Keratinocyte (primary cell): Measurements from ENCODE around the gene PDE12. TPM values are rescaled to one million over a fixed set of nuclear protein-coding genes. Genes with fewer than 3 reads are reported as not detected.

ENCODE experiments used
- DNase-seq: peaks from one replicate; pipeline ENCODE4 v3.0.0-alpha.2; 2011; ENCODE audit warnings: low read depth, missing footprints, low spot score
- FAIRE-seq: peaks from 2 replicates; lab custom pipeline; 2011; peaks lifted over from hg19 to GRCh38; lab: Jason Lieb, UNC
- H2AFZ ChIP-seq: 2 replicates; pipeline ENCODE4 v1.6.0; 2012; ENCODE audit warnings: low read length, control low read depth, inconsistent platforms; ENCODE audit not compliant: control insufficient read depth
- H3K27ac ChIP-seq: 2 replicates; pipeline ENCODE4 v1.5.1; 2011; ENCODE audit warnings: low read length; ENCODE audit not compliant: control insufficient read depth, insufficient read depth
- H3K27me3 ChIP-seq: 3 replicates; pipeline ENCODE4 v1.6.0; 2011; ENCODE audit warnings: low read length; ENCODE audit not compliant: control insufficient read depth, insufficient read depth; ENCODE audit errors: extremely low read depth
- H3K36me3 ChIP-seq, 2 experiments: 2 replicates in 1 of 2; 3 replicates in 1 of 2; pipeline ENCODE4 v1.5.1; 2011; ENCODE audit warnings: low read length in 2 of 2, mild to moderate bottlenecking in 1 of 2; ENCODE audit not compliant: control insufficient read depth in 2 of 2, insufficient read depth in 2 of 2; ENCODE audit errors: extremely low read depth in 1 of 2
- H3K4me1 ChIP-seq: 3 replicates; pipeline ENCODE4 v1.5.1; 2011; ENCODE audit warnings: low read length; ENCODE audit not compliant: control insufficient read depth, insufficient read depth; ENCODE audit errors: extremely low read depth
- H3K4me2 ChIP-seq: 3 replicates; pipeline ENCODE4 v1.6.0; 2011; ENCODE audit warnings: low read depth, low read length; ENCODE audit not compliant: control insufficient read depth, insufficient read depth; ENCODE audit errors: extremely low read depth
- H3K4me3 ChIP-seq, 3 experiments: fragments of 200-600 bp in 1 of 3; sonication (generic) in 1 of 3; 2 replicates in 2 of 3; 3 replicates in 1 of 3; pipeline ENCODE4 v1.5.1; 2011 to 2016; ENCODE audit warnings: low read length in 3 of 3, mild to moderate bottlenecking in 3 of 3, control low read depth in 2 of 3, inconsistent platforms in 1 of 3, low read depth in 1 of 3, mixed read lengths in 1 of 3, mixed run types in 1 of 3, moderate library complexity in 1 of 3; ENCODE audit not compliant: control insufficient read depth in 2 of 3, insufficient read depth in 2 of 3; ENCODE audit errors: extremely low read depth in 1 of 3
- H3K79me2 ChIP-seq: 2 replicates; pipeline ENCODE4 v1.6.0; 2012; ENCODE audit warnings: low read length; ENCODE audit not compliant: control insufficient read depth, insufficient read depth
- H3K9ac ChIP-seq: 3 replicates; pipeline ENCODE4 v1.6.0; 2011; ENCODE audit warnings: low read length; ENCODE audit not compliant: control insufficient read depth, insufficient read depth; ENCODE audit errors: extremely low read depth
- H3K9me1 ChIP-seq: 3 replicates; pipeline ENCODE4 v1.6.0; 2011; ENCODE audit warnings: low read length; ENCODE audit not compliant: control insufficient read depth, insufficient read depth; ENCODE audit errors: extremely low read depth
- H3K9me3 ChIP-seq: 2 replicates; pipeline ENCODE4 v1.5.1; 2012; ENCODE audit warnings: low read depth, low read length; ENCODE audit not compliant: control insufficient read depth
- H4K20me1 ChIP-seq: 3 replicates; pipeline ENCODE4 v1.6.0; 2011; ENCODE audit warnings: low read length; ENCODE audit not compliant: control insufficient read depth, insufficient read depth; ENCODE audit errors: extremely low read depth
- EZH2 ChIP-seq: IDR thresholded peaks from one replicate; pipeline ENCODE4 v1.6.1; 2012; ENCODE audit warnings: inconsistent platforms, mild to moderate bottlenecking, low read length, moderate library complexity
- dilution Hi-C: fragments of 300-500 bp; cut with MboI; formaldehyde crosslinking; loops from one replicate; pipeline ENCODE4 v1.7.0; 2020; ENCODE audit warnings: low sequenced_read_pairs; ENCODE audit not compliant: extremely low pct_ligation_motif_present
- polyA plus RNA-seq, 5 experiments: library from polyadenylated mRNA; depleted of rRNA in 3 of 5; stranded (reverse) in 3 of 5; stranded (forward) in 1 of 5; unstranded in 1 of 5; fragments of >200 nt; gene quantifications; 1 replicate in 1 of 5; 2 replicates in 3 of 5; 3 replicates in 1 of 5; pipeline versions ENCODE4 v1.2.1 to v1.2.3, GENCODE V29; 2011 to 2012; ENCODE audit warnings: missing spikeins in 2 of 5, low read depth in 1 of 5, low replicate concordance in 1 of 5
- small RNA-seq, 3 experiments: library from RNA; depleted of rRNA; stranded (forward); fragments of <200 nt; gene quantifications; one replicate each; pipeline ENCODE3, GENCODE V24; 2012; ENCODE audit warnings: low read depth in 3 of 3, low replicate concordance in 1 of 3; ENCODE audit not compliant: insufficient read length in 3 of 3
- TF ChIP-seq, protein P1 (sequence below), 3 experiments: IDR thresholded peaks in 1 of 3; conservative IDR thresholded peaks in 1 of 3; optimal IDR thresholded peaks in 1 of 3; 2 replicates in 2 of 3; 3 replicates in 1 of 3; pipeline versions ENCODE3 to v1.5.1; 2011; ENCODE audit warnings: low read length in 3 of 3, mild to moderate bottlenecking in 3 of 3, moderate library complexity in 2 of 3, control low read depth in 1 of 3, inconsistent platforms in 1 of 3; ENCODE audit not compliant: insufficient read depth in 2 of 3; ENCODE audit errors: extremely low read depth in 1 of 3

Gene PDE12
- polyA plus RNA-seq, 1 donor (not counting 4 experiments of a cell fraction or from before 2014, with no cell fraction given): 15.2 TPM

DNA sequence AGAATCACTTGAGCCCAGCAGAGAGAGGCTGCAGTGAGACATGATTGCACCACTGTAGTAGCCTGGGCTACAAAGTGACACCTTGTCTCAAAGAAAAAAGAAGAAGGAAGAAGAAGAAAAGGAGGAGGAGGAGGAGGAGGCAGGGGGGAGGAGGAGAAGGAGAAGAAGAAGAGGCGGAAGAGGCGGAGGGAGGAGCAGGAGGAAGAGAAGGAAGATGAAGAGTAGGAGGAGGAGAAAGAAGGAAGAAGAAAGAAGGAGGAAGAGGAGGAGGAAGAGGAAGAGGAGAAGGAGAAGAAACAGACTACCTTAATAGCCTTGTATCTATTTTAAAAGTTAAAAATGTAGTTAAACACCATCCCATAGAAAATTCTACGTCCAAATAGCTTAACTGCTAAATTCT lies 60.2 kb downstream of the PDE12 start:
- H3K27ac ChIP-seq: no peak overlapping the region
- no peak for DNase-seq
- no peak overlapping the region for H3K9ac ChIP-seq
- H4K20me1 ChIP-seq: no peaks in the 10 kb centered on the region
- H3K9me1 ChIP-seq: no peaks in the 10 kb centered on the region
- no peaks in the 10 kb centered on the region for H3K9me3 ChIP-seq
- dilution Hi-C loops: no loop called here
- no peak overlapping the region for H2AFZ ChIP-seq
- no peaks in the 10 kb centered on the region for H3K79me2 ChIP-seq
- no peaks in the 10 kb centered on the region for H3K27me3 ChIP-seq
- H3K36me3 ChIP-seq: no peaks in the 10 kb centered on the region
- H3K4me1 ChIP-seq: no peaks in the 10 kb centered on the region
- FAIRE-seq: no peak
- no peak overlapping the region for H3K4me2 ChIP-seq
- TF ChIP-seq, protein P1, sequence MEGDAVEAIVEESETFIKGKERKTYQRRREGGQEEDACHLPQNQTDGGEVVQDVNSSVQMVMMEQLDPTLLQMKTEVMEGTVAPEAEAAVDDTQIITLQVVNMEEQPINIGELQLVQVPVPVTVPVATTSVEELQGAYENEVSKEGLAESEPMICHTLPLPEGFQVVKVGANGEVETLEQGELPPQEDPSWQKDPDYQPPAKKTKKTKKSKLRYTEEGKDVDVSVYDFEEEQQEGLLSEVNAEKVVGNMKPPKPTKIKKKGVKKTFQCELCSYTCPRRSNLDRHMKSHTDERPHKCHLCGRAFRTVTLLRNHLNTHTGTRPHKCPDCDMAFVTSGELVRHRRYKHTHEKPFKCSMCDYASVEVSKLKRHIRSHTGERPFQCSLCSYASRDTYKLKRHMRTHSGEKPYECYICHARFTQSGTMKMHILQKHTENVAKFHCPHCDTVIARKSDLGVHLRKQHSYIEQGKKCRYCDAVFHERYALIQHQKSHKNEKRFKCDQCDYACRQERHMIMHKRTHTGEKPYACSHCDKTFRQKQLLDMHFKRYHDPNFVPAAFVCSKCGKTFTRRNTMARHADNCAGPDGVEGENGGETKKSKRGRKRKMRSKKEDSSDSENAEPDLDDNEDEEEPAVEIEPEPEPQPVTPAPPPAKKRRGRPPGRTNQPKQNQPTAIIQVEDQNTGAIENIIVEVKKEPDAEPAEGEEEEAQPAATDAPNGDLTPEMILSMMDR (optimal IDR thresholded peaks at IDR 0.05 in 1 of 3, IDR thresholded peaks at IDR 0.05 in 1 of 3, conservative IDR thresholded peaks at IDR 0.05 in 1 of 3; ENCODE audit: extremely low read depth in 1 of 3, insufficient read depth in 2 of 3, low read length in 3 of 3): no peak
- TF ChIP-seq EZH2: no peak
- no peak overlapping the region for H3K4me3 ChIP-seq

Small RNAs within 50 kb of the gene (small RNA-seq; reads per million reads assigned to genes)
- gene RNU6-108P: 0 reads per million in 3 experiments
- gene RNU6-1181P: 0 reads per million in 3 experiments
- gene RNU6-483P: 0 reads per million in 3 experiments

Other genes with a start within 250 kb of the PDE12 start
- 0.10 TPM in 1 of 3 replicates, not detected in the others for gene DNAH12, start 11.9 kb upstream of the PDE12 start, polyA plus RNA-seq
- 236 to 344 TPM (median 277 TPM) in 3 replicates for gene ARF4, start 41.1 kb downstream of the PDE12 start, polyA plus RNA-seq
- 13.8 to 22.8 TPM (median 21.6 TPM) in 3 replicates for gene DENND6A, start 136.8 kb downstream of the PDE12 start, polyA plus RNA-seq
- 44.4 to 58.0 TPM (median 53.1 TPM) in 3 replicates for gene SLMAP, start 200.0 kb downstream of the PDE12 start, polyA plus RNA-seq